GM18861 (cell line): ENCODE results near the gene TPSG1.

Experiments used
- ATAC-seq: cut with Tn5 transposase; IDR thresholded peaks from one replicate; pipeline ENCODE4 v1.9.1; 2021; ENCODE audit not compliant: unreplicated experiment

Gene TPSG1

GRCh38 chr16:1217526-1217925 is 7.5 kb downstream of the TPSG1 start:
- no peak for ATAC-seq

GRCh38 chr16:1216681-1217400 is 8.2 kb downstream of the TPSG1 start:
- ATAC-seq, result no peak

GRCh38 chr16:1216296-1216619 is 8.8 kb downstream of the TPSG1 start:
- no peak for ATAC-seq

- ATAC-seq, result no peak
These were observed 9.3 kb downstream of the TPSG1 start for GRCh38 chr16:1215574-1216295.

- ATAC-seq, result no peak
These were observed 10.3 kb downstream of the TPSG1 start for GRCh38 chr16:1214719-1215118.

GRCh38 chr16:1213796-1214372 is 11.2 kb downstream of the TPSG1 start:
- no peak for ATAC-seq

- no peak for ATAC-seq
These were observed 11.8 kb downstream of the TPSG1 start for GRCh38 chr16:1213231-1213630.

- ATAC-seq, result no peak
These were observed 12.4 kb downstream of the TPSG1 start for GRCh38 chr16:1212616-1213194.

- ATAC-seq, result no peak
These were observed 13.4 kb downstream of the TPSG1 start for GRCh38 chr16:1211451-1212268.

GRCh38 chr16:1210461-1210860 is 14.6 kb downstream of the TPSG1 start:
- ATAC-seq, result no peak

- ATAC-seq, result no peak
These were observed 16.0 kb downstream of the TPSG1 start for GRCh38 chr16:1209081-1209480.

- no peak for ATAC-seq
These were observed 16.7 kb downstream of the TPSG1 start for GRCh38 chr16:1208239-1208830.

- ATAC-seq, result no peak
These were observed 18.3 kb downstream of the TPSG1 start for GRCh38 chr16:1206786-1207185.

- no peak for ATAC-seq
These were observed 18.7 kb downstream of the TPSG1 start for GRCh38 chr16:1206326-1206725.

- no peak for ATAC-seq
These were observed 20.1 kb downstream of the TPSG1 start for GRCh38 chr16:1204933-1205332.

- ATAC-seq, result no peak
These were observed 22.8 kb downstream of the TPSG1 start for GRCh38 chr16:1202274-1202673.

- no peak for ATAC-seq
These were observed 23.6 kb downstream of the TPSG1 start for GRCh38 chr16:1201444-1201843.

GRCh38 chr16:1200014-1200627 is 24.9 kb downstream of the TPSG1 start:
- no peak for ATAC-seq

- ATAC-seq, result no peak
These were observed 25.6 kb downstream of the TPSG1 start for GRCh38 chr16:1199347-1200013.
